PC-3 (cell line): Measurements from ENCODE around the gene IFIT2. TPM values are rescaled to one million over a fixed set of nuclear protein-coding genes. Genes with fewer than 3 reads are reported as not detected.
"Not testable (repeated sequence)": the region's sequence is repeated elsewhere in the genome, so short reads cannot be mapped to it uniquely, and the experiment has no call there.

Experiments
- ATAC-seq: fragments of 200-7000 bp; cut with Tn5 transposase; 2 replicates; pipeline ENCODE4 v1.9.1; 2020; ENCODE audit warnings: mild to moderate bottlenecking, moderate library complexity
- BruUV-seq: library from RNA; stranded (reverse); fragments of 400-500 nt; replicated peaks from 2 replicates; lab custom pipeline; 2021; lab: Mats Ljungman, UMichigan
- CTCF ChIA-PET: fragments of 300-600 bp; sonication (Branson Sonifier 250); formaldehyde crosslinking; loops from one replicate; lab custom pipeline; 2022; ENCODE audit warnings: antibody characterized with exemption; lab: Charles Lee
- POLR2A ChIA-PET: fragments of 300-600 bp; sonication (Branson Sonifier 250); formaldehyde crosslinking; loops from one replicate; lab custom pipeline; 2022; ENCODE audit warnings: antibody characterized with exemption; ENCODE audit not compliant: unreplicated experiment; lab: Charles Lee
- DNase-seq: peaks from one replicate; pipeline ENCODE4 v3.0.0-alpha.2; 2015
- H2AFZ ChIP-seq: fragments of 300-600 bp; sonication (generic); 2 replicates; pipeline ENCODE4 v1.6.0; 2016; ENCODE audit warnings: antibody characterized with exemption, low read length
- H3F3A ChIP-seq: fragments of 300-600 bp; sonication (generic); one replicate; pipeline ENCODE4 v1.6.0; 2017; ENCODE audit warnings: antibody characterized with exemption, low read length, control low read depth, mild to moderate bottlenecking; ENCODE audit not compliant: unreplicated experiment
- H3K27ac ChIP-seq: fragments of 300-600 bp; sonication (generic); 2 replicates; pipeline ENCODE4 v1.5.1; 2016; ENCODE audit warnings: mild to moderate bottlenecking, low read length
- H3K27me3 ChIP-seq: fragments of 300-600 bp; sonication (generic); 2 replicates; pipeline ENCODE4 v1.6.1; 2016; ENCODE audit warnings: low read length, mixed read lengths
- H3K36me3 ChIP-seq: fragments of 300-600 bp; sonication (generic); 2 replicates; pipeline ENCODE4 v1.6.1; 2016; ENCODE audit warnings: low read depth, mixed run types, low read length, mixed read lengths
- H3K4me1 ChIP-seq: fragments of 300-600 bp; sonication (generic); 2 replicates; pipeline ENCODE4 v1.5.1; 2016; ENCODE audit warnings: low read length; ENCODE audit not compliant: insufficient read depth
- H3K4me2 ChIP-seq: fragments of 300-600 bp; sonication (generic); 2 replicates; pipeline ENCODE4 v1.6.0; 2016; ENCODE audit warnings: low read length
- H3K4me3 ChIP-seq: fragments of 300-600 bp; sonication (generic); 2 replicates; pipeline ENCODE4 v1.5.1; 2016; ENCODE audit warnings: mild to moderate bottlenecking, low read length, mixed read lengths
- H3K79me2 ChIP-seq: fragments of 300-600 bp; sonication (generic); 2 replicates; pipeline ENCODE4 v1.6.1; 2017; ENCODE audit warnings: low read length, mixed read lengths
- H3K9ac ChIP-seq: fragments of 300-600 bp; sonication (generic); 2 replicates; pipeline ENCODE4 v1.6.0; 2016; ENCODE audit warnings: mild to moderate bottlenecking, low read length
- H3K9me2 ChIP-seq: fragments of 300-600 bp; sonication (generic); replicated peaks from 2 replicates; pipeline ENCODE4 v1.6.1; 2016; ENCODE audit warnings: mixed run types, low read length, mixed read lengths
- H3K9me3 ChIP-seq: fragments of 300-600 bp; sonication (generic); 2 replicates; pipeline ENCODE4 v1.6.1; 2016; ENCODE audit warnings: low read length, mixed read lengths
- H4K20me1 ChIP-seq: fragments of 300-600 bp; sonication (generic); 2 replicates; pipeline ENCODE4 v1.6.1; 2016; ENCODE audit warnings: low read length, mixed read lengths
- CTCF ChIP-seq: fragments of 300-600 bp; sonication (generic); conservative IDR thresholded peaks from 2 replicates; pipeline ENCODE4 v1.5.1; 2017; ENCODE audit warnings: antibody characterized with exemption, low read depth, mild to moderate bottlenecking, low read length
- EZH2 ChIP-seq: fragments of 300-600 bp; sonication (generic); IDR thresholded peaks from one replicate; pipeline ENCODE4 v1.6.1; 2017; ENCODE audit warnings: antibody characterized with exemption, mild to moderate bottlenecking, low read length; ENCODE audit not compliant: unreplicated experiment
- EZH2phosphoT487 ChIP-seq: fragments of 300-600 bp; sonication (generic); IDR thresholded peaks from 2 replicates; pipeline ENCODE4 v1.6.1; 2018; ENCODE audit warnings: mild to moderate bottlenecking, antibody characterized with exemption, low read length, borderline replicate concordance
- intact Hi-C: fragments of 100-400 bp; cut with micrococcal nuclease; formaldehyde crosslinking; loops from 2 replicates; pipeline ENCODE4 v1.9.0; 2023
- total RNA-seq: library from RNA; depleted of rRNA; stranded (reverse); fragments of >200 nt; gene quantifications from 2 replicates; pipeline ENCODE4 v1.2.3, GENCODE V29; 2014

IFIT2 gene
- total RNA-seq, 1 experiment from 2014 or later = 8.6 TPM

DNA sequence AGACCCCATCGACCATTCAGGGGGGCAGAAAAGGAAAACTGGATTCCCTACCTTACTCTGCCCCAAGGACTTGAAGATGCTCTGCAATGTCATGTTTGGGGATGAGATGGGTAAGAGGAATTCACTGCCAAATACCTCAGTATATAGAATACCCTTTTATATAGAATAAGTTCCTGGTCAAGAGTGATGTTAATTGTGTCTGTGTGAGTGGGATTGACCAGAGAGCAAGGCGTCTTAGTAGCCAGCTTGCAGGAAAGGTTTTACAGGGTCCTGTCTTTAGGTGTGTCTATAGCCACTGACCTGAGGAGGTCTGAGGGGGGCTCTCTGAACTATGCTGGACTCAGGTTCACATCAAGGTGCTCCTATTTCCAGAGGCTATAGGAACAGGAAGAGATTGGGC lies 27.3 kb downstream of the IFIT2 start:
- Histone ChIP-seq H3K27me3 (no peaks in the 10 kb centered on the region), H3K9me3 (no peaks in the 10 kb centered on the region), H3K4me3 (0 out of 2 replicates have a peak overlapping the region, but pooled peaks have one; percentile 75), H3K4me1 (peaks cover 51% of the 10 kb centered on the region), H3K36me3 (no peaks in the 10 kb centered on the region), H2AFZ (no peak overlapping the region), H3K4me2 (peak overlapping the region; percentile 92), H3F3A (peaks cover 12% of the 10 kb centered on the region), H3K79me2 (0 out of 2 replicates have a peak, but pooled peaks cover 12% of the 10 kb centered on the region), H3K9me2 (no peaks in the 10 kb centered on the region), H3K9ac (no peak overlapping the region), H3K27ac (no peak overlapping the region), H4K20me1 (no peaks in the 10 kb centered on the region)
- no peak for DNase-seq
- intact Hi-C loops = loop anchor here (2.0 to 5.0 kb wide), 3 partner anchors 24 to 58 kb away; no protein-coding TSS in a partner anchor
- ATAC-seq = no peak
- TF ChIP-seq CTCF (no peak), EZH2phosphoT487 (no peak), EZH2 (no peak)
- no TSS peak for BruUV-seq
- ChIA-PET CTCF (no interaction called here), POLR2A (no interaction called here)

GRCh38 chr10:89330014-89330413 lies 28.2 kb downstream of the IFIT2 start:
- Histone ChIP-seq H3K4me1 (peaks cover 51% of the 10 kb centered on the region), H3K79me2 (0 out of 2 replicates have a peak, but pooled peaks cover 12% of the 10 kb centered on the region), H3F3A (peaks cover 12% of the 10 kb centered on the region)
- H3K36me3 ChIP-seq, H3K9me3 ChIP-seq, H4K20me1 ChIP-seq, ATAC-seq, H3K27me3 ChIP-seq, H3K9me2 ChIP-seq, CTCF ChIA-PET, H3K4me3 ChIP-seq, H3K9ac ChIP-seq, intact Hi-C loops, H3K27ac ChIP-seq, DNase-seq, H3K4me2 ChIP-seq, H2AFZ ChIP-seq, BruUV-seq: not testable (repeated sequence)
- POLR2A ChIA-PET = interaction anchor here (0.5 kb wide), 1 partner anchor 57 kb away, joined by 3 read pairs; no protein-coding TSS in a partner anchor

DNA sequence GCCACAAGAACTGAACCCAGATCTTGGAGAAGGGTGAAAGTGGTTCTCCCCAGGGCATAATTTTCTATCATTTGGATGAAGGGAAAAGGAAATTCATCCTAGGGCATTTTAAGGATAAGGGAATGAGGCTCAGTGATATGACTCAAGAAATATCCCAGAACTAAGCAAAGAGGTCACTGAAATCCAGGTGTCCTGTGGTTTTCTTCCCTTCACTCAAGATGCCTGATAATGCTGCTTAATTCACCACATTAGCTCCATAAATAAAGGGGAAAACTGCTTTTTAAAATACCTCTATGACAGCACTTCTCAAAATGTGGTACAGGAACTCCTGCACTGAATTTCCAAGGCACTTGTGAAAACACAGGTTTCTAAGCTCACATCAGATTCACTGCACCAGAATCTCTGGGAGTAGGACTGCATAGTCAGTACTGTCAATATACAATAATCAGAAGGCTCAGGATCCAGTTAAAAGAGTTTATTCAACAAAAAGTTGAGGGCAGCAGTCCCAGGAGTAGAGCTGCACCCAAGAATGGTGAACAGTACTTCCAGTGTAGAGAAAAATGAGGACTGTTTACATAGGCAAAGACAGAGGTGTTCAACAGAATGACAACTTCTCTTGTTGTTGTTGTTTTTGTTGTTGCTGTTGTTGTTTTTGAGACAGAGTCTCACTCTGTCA lies 28.8 kb downstream of the IFIT2 start:
- H3K9me3 ChIP-seq = no peaks in the 10 kb centered on the region
- intact Hi-C loops = no loop called here
- H3K4me2 ChIP-seq = no peak overlapping the region
- CTCF ChIA-PET = no interaction called here
- ATAC-seq = no peak
- H3K36me3 ChIP-seq = no peaks in the 10 kb centered on the region
- H3K9ac ChIP-seq = no peak overlapping the region
- no peaks in the 10 kb centered on the region for H3K9me2 ChIP-seq
- peaks cover 51% of the 10 kb centered on the region for H3K4me1 ChIP-seq
- no peak overlapping the region for H3K27ac ChIP-seq
- no peak overlapping the region for H3K4me3 ChIP-seq
- no TSS peak for BruUV-seq
- no peaks in the 10 kb centered on the region for H3K27me3 ChIP-seq
- POLR2A ChIA-PET = interaction anchor here (0.5 to 0.6 kb wide), 2 partner anchors 22 to 57 kb away, joined by 3 to 15 read pairs; no protein-coding TSS in a partner anchor
- no peak for TF ChIP-seq EZH2
- TF ChIP-seq EZH2phosphoT487 = no peak
- no peak for TF ChIP-seq CTCF
- DNase-seq = no peak
- peaks cover 12% of the 10 kb centered on the region for H3F3A ChIP-seq
- no peaks in the 10 kb centered on the region for H4K20me1 ChIP-seq
- 0 out of 2 replicates have a peak, but pooled peaks cover 12% of the 10 kb centered on the region for H3K79me2 ChIP-seq
- H2AFZ ChIP-seq = no peak overlapping the region

- H4K20me1 ChIP-seq, H3K36me3 ChIP-seq, H3K27ac ChIP-seq, H3K9ac ChIP-seq, H3K9me3 ChIP-seq, H3K9me2 ChIP-seq, BruUV-seq, ATAC-seq, H3K4me3 ChIP-seq, H2AFZ ChIP-seq, intact Hi-C loops, CTCF ChIA-PET, H3K27me3 ChIP-seq, POLR2A ChIA-PET, H3K4me2 ChIP-seq, DNase-seq: not testable (repeated sequence)
- 0 out of 2 replicates have a peak, but pooled peaks cover 12% of the 10 kb centered on the region for H3K79me2 ChIP-seq
- H3F3A ChIP-seq = peaks cover 12% of the 10 kb centered on the region
- H3K4me1 ChIP-seq = peaks cover 44% of the 10 kb centered on the region
These were observed 29.8 kb downstream of the IFIT2 start for GRCh38 chr10:89331487-89332122.
